ENCODE data around the gene ANKRD13A.
"Not testable (repeated sequence)": the region's sequence is repeated elsewhere in the genome, so short reads cannot be mapped to it uniquely, and the experiment has no call there.

ANKRD13A gene

GRCh38 chr12:110048242-110049027 lies 49.2 kb downstream of the ANKRD13A start, which contains the start of gene C12orf76:
TSS of gene C12orf76 (minus strand) at chr12:110048522. CDS start at chr12:110048495, 27 bp downstream.
- Histone ChIP-seq H3K36me3 (ENCODE audit: insufficient read depth, low read length) (no peaks in the 10 kb centered on the region), H3K4me3 (ENCODE audit: low read depth, low read length) (peak within 1 kb of the TSS; percentile 83), H2AFZ (ENCODE audit: low read length, unreplicated experiment) (peak within 1 kb of the TSS; percentile 93), H3K27ac (ENCODE audit: low read depth, low read length) (peak within 1 kb of the TSS; percentile 47), H3K27me3 (ENCODE audit: insufficient read depth, low read length) (no peaks in the 10 kb centered on the region), H3K79me2 (ENCODE audit: control insufficient read depth, insufficient read depth, low read length, unreplicated experiment) (peaks cover 24% of the 10 kb centered on the region), H3K4me1 (ENCODE audit: control insufficient read depth, insufficient read depth, low read length, unreplicated experiment) (peaks cover 13% of the 10 kb centered on the region)

GRCh38 chr12:110049034-110049433 lies 49.8 kb downstream of the ANKRD13A start:
- Histone ChIP-seq H3K27ac (ENCODE audit: low read depth, low read length) (peak overlapping the region; percentile 47), H3K4me3 (ENCODE audit: low read depth, low read length) (peak overlapping the region; percentile 83), H2AFZ (ENCODE audit: low read length, unreplicated experiment) (peak overlapping the region; percentile 93), H3K79me2 (ENCODE audit: control insufficient read depth, insufficient read depth, low read length, unreplicated experiment) (peaks cover 24% of the 10 kb centered on the region), H3K4me1 (ENCODE audit: control insufficient read depth, insufficient read depth, low read length, unreplicated experiment) (peaks cover 13% of the 10 kb centered on the region)
- H3K36me3 ChIP-seq (ENCODE audit: insufficient read depth, low read length); H3K27me3 ChIP-seq (ENCODE audit: insufficient read depth, low read length): not testable (repeated sequence)

DNA sequence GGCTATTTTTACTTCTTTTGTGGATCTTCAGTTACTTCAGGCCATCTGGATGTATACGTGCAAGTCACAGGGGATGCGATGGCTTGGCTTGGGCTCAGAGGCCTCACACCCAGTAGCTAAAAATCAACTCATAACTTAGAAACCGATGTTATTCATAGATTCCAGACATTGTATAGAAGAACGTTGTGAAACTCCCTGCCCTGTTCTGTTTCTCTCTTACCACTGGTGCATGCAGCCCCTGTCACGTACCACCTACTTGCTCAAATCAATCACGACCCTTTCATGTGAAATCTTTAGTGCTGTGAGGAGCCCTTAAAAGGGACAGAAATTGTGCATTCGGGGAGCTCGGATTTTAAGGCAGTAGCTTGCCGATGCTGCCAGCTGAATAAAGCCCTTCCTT lies 50.4 kb downstream of the ANKRD13A start:
- not testable (repeated sequence) for H3K27ac ChIP-seq (ENCODE audit: low read depth, low read length); H2AFZ ChIP-seq (ENCODE audit: low read length, unreplicated experiment); H3K27me3 ChIP-seq (ENCODE audit: insufficient read depth, low read length); H3K36me3 ChIP-seq (ENCODE audit: insufficient read depth, low read length); H3K4me3 ChIP-seq (ENCODE audit: low read depth, low read length)
- Histone ChIP-seq H3K4me1 (ENCODE audit: control insufficient read depth, insufficient read depth, low read length, unreplicated experiment) (peaks cover 14% of the 10 kb centered on the region), H3K79me2 (ENCODE audit: control insufficient read depth, insufficient read depth, low read length, unreplicated experiment) (peaks cover 24% of the 10 kb centered on the region)

GRCh38 chr12:110050927-110051326 lies 51.7 kb downstream of the ANKRD13A start:
- H3K27me3 ChIP-seq (ENCODE audit: insufficient read depth, low read length), result no peaks in the 10 kb centered on the region
- no peak overlapping the region for H3K27ac ChIP-seq (ENCODE audit: low read depth, low read length)
- peaks cover 19% of the 10 kb centered on the region for H3K79me2 ChIP-seq (ENCODE audit: control insufficient read depth, insufficient read depth, low read length, unreplicated experiment)
- H3K4me3 ChIP-seq (ENCODE audit: low read depth, low read length), result no peak overlapping the region
- H2AFZ ChIP-seq (ENCODE audit: low read length, unreplicated experiment), result no peak overlapping the region
- no peaks in the 10 kb centered on the region for H3K36me3 ChIP-seq (ENCODE audit: insufficient read depth, low read length)
- H3K4me1 ChIP-seq (ENCODE audit: control insufficient read depth, insufficient read depth, low read length, unreplicated experiment), result peaks cover 23% of the 10 kb centered on the region

GRCh38 chr12:110055375-110056352 lies 56.4 kb downstream of the ANKRD13A start:
- H3K4me3 ChIP-seq (ENCODE audit: low read depth, low read length); H3K27me3 ChIP-seq (ENCODE audit: insufficient read depth, low read length); H2AFZ ChIP-seq (ENCODE audit: low read length, unreplicated experiment); H3K36me3 ChIP-seq (ENCODE audit: insufficient read depth, low read length); H3K79me2 ChIP-seq (ENCODE audit: control insufficient read depth, insufficient read depth, low read length, unreplicated experiment): not testable (repeated sequence)
- peak overlapping the region; percentile 71 for H3K27ac ChIP-seq (ENCODE audit: low read depth, low read length)
- peaks cover 23% of the 10 kb centered on the region for H3K4me1 ChIP-seq (ENCODE audit: control insufficient read depth, insufficient read depth, low read length, unreplicated experiment)

DNA sequence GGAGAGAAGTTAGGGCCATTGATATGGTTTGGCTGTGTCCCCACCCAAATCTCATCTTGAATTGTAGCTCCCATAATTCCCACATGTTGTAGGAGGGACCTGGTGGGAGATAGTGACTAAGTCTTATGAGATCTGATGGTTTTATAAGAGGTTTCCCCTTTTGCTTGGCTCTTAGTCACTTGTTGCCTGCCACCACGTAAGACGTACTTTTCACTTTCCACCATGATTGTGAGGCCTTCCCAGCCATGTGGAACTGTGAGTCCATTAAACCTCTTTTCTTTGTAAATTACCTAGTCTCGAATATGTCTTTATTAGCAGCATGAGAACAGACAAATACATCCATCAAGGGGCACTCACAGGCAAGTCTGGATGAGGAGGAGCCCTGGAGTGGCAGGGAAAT lies 57.4 kb downstream of the ANKRD13A start:
- H3K36me3 ChIP-seq (ENCODE audit: insufficient read depth, low read length); H3K27me3 ChIP-seq (ENCODE audit: insufficient read depth, low read length); H2AFZ ChIP-seq (ENCODE audit: low read length, unreplicated experiment); H3K4me3 ChIP-seq (ENCODE audit: low read depth, low read length); H3K79me2 ChIP-seq (ENCODE audit: control insufficient read depth, insufficient read depth, low read length, unreplicated experiment): not testable (repeated sequence)
- Histone ChIP-seq H3K27ac (ENCODE audit: low read depth, low read length) (peak overlapping the region; percentile 71), H3K4me1 (ENCODE audit: control insufficient read depth, insufficient read depth, low read length, unreplicated experiment) (peaks cover 23% of the 10 kb centered on the region)

GRCh38 chr12:110058875-110059615 lies 59.8 kb downstream of the ANKRD13A start:
- Histone ChIP-seq H3K36me3 (ENCODE audit: insufficient read depth, low read length) (no peaks in the 10 kb centered on the region), H3K27ac (ENCODE audit: low read depth, low read length) (no peak overlapping the region), H3K79me2 (ENCODE audit: control insufficient read depth, insufficient read depth, low read length, unreplicated experiment) (no peaks in the 10 kb centered on the region), H3K4me1 (ENCODE audit: control insufficient read depth, insufficient read depth, low read length, unreplicated experiment) (peaks cover 23% of the 10 kb centered on the region), H3K27me3 (ENCODE audit: insufficient read depth, low read length) (no peaks in the 10 kb centered on the region), H3K4me3 (ENCODE audit: low read depth, low read length) (no peak overlapping the region), H2AFZ (ENCODE audit: low read length, unreplicated experiment) (no peak overlapping the region)

DNA sequence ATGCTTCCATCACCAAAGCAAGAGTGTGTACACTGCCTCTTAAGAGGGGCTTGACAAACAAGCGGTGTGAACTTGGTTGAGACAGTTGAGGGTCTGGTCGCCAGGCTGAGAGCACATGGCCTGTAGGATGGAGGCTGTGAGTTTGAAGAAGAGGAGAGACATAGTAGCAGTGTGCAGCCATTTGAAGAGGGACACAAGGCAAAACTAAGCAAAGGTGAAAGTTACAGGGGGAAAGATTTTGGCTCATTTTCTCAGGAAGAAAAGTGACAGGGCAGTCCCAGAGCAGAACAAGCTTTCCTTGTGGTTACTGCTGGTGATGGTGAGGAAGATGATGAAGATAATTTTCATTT lies 60.4 kb downstream of the ANKRD13A start:
- no peaks in the 10 kb centered on the region for H3K79me2 ChIP-seq (ENCODE audit: control insufficient read depth, insufficient read depth, low read length, unreplicated experiment)
- H3K27me3 ChIP-seq (ENCODE audit: insufficient read depth, low read length), result no peaks in the 10 kb centered on the region
- no peak overlapping the region for H3K27ac ChIP-seq (ENCODE audit: low read depth, low read length)
- no peak overlapping the region for H2AFZ ChIP-seq (ENCODE audit: low read length, unreplicated experiment)
- H3K36me3 ChIP-seq (ENCODE audit: insufficient read depth, low read length), result no peaks in the 10 kb centered on the region
- peaks cover 23% of the 10 kb centered on the region for H3K4me1 ChIP-seq (ENCODE audit: control insufficient read depth, insufficient read depth, low read length, unreplicated experiment)
- no peak overlapping the region for H3K4me3 ChIP-seq (ENCODE audit: low read depth, low read length)

DNA sequence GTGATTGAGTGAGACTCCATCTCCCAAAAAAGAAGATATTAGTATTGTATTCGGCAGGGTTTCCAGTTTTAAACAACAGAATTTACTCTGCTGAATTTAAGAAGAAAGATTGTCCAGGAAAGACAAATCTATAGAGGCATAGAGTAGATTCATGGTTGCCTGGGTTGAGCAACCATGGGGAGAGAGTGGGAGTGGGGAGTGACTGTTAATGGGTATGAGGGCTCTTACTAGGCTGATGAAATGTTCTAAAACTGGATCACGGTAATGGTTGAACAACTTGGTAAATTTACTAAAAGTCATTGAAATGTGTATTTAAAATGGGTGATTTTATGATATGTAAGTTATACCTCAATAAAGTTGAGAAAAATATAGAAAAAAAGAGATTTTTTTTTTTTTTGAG lies 63.0 kb downstream of the ANKRD13A start:
- no peaks in the 10 kb centered on the region for H3K27me3 ChIP-seq (ENCODE audit: insufficient read depth, low read length)
- no peak overlapping the region for H3K4me3 ChIP-seq (ENCODE audit: low read depth, low read length)
- H2AFZ ChIP-seq (ENCODE audit: low read length, unreplicated experiment), result no peak overlapping the region
- H3K27ac ChIP-seq (ENCODE audit: low read depth, low read length), result no peak overlapping the region
- H3K4me1 ChIP-seq (ENCODE audit: control insufficient read depth, insufficient read depth, low read length, unreplicated experiment), result peaks cover 8% of the 10 kb centered on the region
- H3K79me2 ChIP-seq (ENCODE audit: control insufficient read depth, insufficient read depth, low read length, unreplicated experiment), result no peaks in the 10 kb centered on the region
- H3K36me3 ChIP-seq (ENCODE audit: insufficient read depth, low read length), result no peaks in the 10 kb centered on the region

GRCh38 chr12:110065540-110065939 lies 66.3 kb downstream of the ANKRD13A start:
- Histone ChIP-seq H3K4me3 (ENCODE audit: low read depth, low read length) (no peak overlapping the region), H3K79me2 (ENCODE audit: control insufficient read depth, insufficient read depth, low read length, unreplicated experiment) (no peaks in the 10 kb centered on the region), H3K4me1 (ENCODE audit: control insufficient read depth, insufficient read depth, low read length, unreplicated experiment) (no peaks in the 10 kb centered on the region), H3K36me3 (ENCODE audit: insufficient read depth, low read length) (no peaks in the 10 kb centered on the region), H3K27me3 (ENCODE audit: insufficient read depth, low read length) (no peaks in the 10 kb centered on the region), H3K27ac (ENCODE audit: low read depth, low read length) (no peak overlapping the region), H2AFZ (ENCODE audit: low read length, unreplicated experiment) (no peak overlapping the region)

Measured in ACC112 (cell line).